LHCN-M2 (cell line): ENCODE data around the gene RYK. TPM values are rescaled to one million over a fixed set of nuclear protein-coding genes. Genes with fewer than 3 reads are reported as not detected.
A peak's percentile ranks its signal among the peaks of the same experiment; 100 is the strongest.
"Not testable (repeated sequence)": the region's sequence is repeated elsewhere in the genome, so short reads cannot be mapped to it uniquely, and the experiment has no call there.

Experiments used
- DNase-seq: peaks from one replicate; pipeline ENCODE4 v3.0.0-alpha.2; 2012; ENCODE audit warnings: low read depth
- total RNA-seq: library from RNA; depleted of rRNA; stranded (reverse); fragments of >200 nt; gene quantifications from 2 replicates; pipeline ENCODE4 v1.2.3, GENCODE V29; 2014

RYK gene
- total RNA-seq, 1 experiment from 2014 or later: 57.3 TPM

DNA sequence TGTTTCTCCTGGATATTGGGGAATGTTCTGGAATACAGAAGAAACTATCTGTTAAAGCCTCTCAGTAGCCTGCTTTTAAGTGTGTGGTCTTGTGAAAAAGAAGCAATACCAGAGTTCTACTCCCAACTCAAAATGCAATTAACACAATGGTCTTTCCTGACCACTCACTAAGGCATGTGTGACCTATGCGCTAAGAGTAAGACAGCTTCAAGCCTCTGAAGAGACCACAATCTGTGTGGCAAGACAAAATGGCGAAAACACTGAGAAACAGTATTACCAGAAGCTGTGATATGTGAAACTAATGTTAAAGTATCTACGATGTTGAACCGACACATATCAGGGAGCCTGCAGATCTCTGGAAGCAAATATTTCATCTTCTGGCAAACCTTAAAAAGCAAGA, 33.8 kb downstream of the RYK start:
- no peak for DNase-seq

DNA sequence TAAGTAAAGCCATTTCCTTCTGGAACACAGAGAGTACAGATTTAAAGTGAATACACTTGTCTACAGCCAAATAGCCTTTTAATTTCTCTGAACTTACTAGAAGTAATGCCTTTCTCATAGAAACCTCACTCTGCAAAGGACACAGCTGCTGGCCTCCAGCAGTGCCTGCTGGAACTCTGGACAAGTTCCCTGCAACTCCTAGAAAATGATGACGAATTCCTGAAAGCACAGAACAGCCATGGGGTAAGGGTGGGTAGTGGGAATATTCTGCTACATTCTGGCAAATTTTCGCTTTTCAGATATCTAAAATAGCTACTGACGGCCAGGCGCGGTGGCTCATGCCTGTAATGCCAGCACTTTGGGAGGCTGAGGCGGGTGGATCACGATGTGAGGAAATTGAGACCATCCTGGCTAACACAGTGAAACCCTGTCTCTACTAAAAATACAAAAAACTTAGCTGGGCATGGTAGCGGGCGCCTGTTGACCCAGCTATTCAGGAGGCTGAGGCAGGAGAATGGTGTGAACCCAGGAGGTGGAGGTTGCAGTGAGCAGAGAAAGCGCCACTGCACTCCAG, 34.4 kb downstream of the RYK start:
- DNase-seq: peak; percentile 12

GRCh38 chr3:134214239-134214638, 36.4 kb downstream of the RYK start:
- no peak for DNase-seq

- peak; percentile 68 for DNase-seq
These were observed 37.5 kb downstream of the RYK start for GRCh38 chr3:134212967-134213665.

- DNase-seq: peak; percentile 43
These were observed 38.9 kb downstream of the RYK start for GRCh38 chr3:134211797-134212196.

GRCh38 chr3:134205451-134205850, 45.2 kb downstream of the RYK start:
- no peak for DNase-seq

DNA sequence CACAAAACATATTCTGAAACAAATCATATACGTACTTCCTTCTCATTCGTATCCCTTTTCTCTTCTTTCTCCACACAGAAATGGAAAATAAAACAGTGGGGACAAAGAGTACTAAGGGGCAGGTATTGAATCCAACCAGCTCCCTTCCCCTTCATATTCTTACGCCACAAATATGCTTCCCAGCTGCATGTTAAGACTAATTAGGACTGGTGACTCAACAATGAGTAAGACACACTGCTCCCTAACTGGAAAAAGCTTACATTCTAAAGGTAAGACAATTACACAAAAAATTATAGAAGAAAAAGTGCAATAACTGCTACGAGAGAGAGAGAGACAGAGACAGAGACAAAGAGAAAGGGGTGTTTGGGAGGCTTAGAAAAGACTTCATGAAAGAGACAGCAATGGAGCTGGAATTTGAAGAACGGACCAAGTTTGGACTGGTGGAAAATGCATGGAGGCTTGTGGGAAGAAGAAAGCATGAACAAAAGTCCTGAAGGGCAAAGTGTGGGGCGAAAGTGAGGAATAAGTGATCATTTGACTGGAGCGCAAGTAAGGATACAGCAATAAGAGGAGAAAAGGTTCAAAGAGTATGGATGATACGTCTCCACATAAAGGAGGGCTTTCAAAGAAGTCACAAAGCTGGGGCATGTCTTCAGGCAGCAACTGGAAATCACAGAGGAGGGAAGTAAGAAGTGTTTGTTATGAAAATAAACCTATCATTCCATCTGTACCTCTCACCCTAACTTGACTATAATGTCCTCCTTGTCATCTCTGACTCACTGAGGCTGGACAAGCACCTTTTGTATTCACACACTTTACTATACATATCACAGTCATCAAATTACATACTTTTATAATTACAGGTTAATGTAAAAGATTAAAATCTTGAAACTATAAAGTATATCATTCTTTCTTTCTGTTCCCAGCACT, 49.2 kb downstream of the RYK start:
- DNase-seq: peak; percentile 75

- not testable (repeated sequence) for DNase-seq
These were observed 50.8 kb downstream of the RYK start for GRCh38 chr3:134199880-134200279.

- no peak for DNase-seq
These were observed 51.4 kb downstream of the RYK start for GRCh38 chr3:134199240-134199639.

- DNase-seq: no peak
These were observed 52.2 kb downstream of the RYK start for GRCh38 chr3:134198414-134198813.

DNA sequence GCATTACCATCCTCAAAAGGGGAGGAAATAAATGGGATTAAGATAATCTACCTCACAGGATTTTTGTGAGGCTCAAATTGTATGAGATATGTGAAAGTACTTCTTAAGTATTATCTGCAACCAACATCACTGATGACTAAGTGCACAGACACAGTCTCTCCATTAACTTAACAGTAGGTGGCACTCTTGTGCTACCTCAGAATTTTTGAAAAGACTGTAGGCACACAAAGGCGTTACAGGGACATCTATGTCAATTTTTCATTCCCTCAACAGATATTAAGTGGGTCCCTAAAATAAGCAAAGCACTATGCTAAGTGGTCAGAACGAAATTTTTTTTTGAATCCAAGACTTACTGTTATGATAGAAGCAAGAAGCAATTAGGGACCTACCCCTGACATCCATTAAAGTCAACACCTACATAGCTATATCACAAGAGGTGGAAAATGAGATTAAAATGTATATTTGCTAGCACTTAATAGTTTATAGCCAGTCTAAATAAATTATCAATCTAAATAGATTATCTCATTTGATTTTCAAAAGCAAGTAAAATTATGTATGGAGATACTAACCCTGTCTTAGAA, 52.9 kb downstream of the RYK start:
- peak; percentile 74 for DNase-seq

GRCh38 chr3:134194247-134194646, 56.4 kb downstream of the RYK start:
- no peak for DNase-seq

DNA sequence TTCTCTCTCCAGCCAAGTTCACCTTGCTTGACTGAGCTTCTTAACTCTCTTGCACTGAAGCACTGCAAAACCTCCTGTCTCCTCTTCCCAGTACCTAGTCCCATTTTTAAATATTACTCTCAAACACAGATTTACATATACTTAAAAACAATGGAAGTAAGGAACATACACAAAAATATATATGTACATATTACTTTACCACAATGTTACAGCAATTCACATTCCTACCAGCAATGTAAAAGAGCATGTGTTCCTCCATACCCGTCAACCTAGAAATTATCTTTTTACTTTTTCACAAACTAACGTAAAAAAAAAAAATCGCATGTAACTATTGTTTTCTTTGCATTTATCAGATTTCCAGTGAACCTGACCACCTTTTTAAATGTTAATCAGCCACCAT, 60.4 kb downstream of the RYK start:
- DNase-seq: no peak

DNA sequence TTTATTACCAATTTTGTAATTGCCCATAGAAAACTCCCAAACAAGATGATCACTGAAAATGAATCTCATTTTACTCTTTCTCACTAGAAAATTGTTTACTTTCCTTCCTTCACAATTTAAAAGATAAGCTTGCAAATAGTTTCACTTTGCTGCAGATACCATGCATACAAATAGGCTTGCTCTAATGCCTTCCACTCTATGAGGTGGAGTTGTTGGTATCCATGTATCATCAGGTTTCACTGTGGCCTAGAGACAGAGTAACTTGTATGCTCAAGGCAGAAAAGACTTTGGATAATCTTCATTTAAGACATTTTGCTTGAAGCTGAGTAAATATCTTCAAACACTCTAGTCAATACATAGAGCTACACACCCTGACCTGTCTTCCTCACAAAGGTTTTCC, 60.8 kb downstream of the RYK start:
- no peak for DNase-seq

- DNase-seq: no peak
These were observed 64.3 kb downstream of the RYK start for GRCh38 chr3:134186391-134186790.

DNA sequence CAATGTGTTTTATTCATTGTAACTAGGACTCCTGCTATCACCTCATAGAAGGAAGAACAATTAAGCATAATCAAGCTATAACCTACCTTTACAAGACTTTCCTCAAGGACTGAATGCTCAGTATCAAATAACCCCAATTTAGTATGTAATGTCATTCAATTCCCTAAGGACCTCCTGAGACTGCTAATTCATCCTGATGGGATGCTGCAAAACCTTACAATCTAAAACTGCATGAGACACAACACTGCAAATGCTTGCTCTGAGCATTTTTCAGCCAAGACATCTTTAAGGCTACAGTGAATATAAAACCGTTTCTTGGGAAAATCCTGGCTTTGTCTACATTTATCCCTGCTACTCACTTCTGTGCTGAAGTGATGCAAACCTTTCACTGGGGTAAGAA, 69.9 kb downstream of the RYK start:
- no peak for DNase-seq

DNA sequence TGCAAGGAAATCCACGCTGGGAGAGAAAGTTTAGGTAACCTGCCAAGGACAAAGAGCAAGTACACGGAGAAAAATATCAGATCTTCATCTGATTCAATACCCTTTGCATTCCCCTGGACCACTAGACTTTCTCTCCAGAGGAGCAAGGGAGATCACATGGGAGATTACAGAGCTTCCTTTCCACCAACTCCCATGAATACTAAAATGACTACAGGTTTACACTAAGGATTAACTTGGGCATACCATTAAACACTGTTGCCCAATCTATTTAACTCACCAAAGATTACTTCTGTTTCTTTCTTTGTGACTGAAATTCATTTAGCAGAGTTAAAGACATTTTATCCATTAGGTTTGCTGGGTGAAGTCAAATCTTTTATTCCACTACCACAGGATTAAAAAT, 71.2 kb downstream of the RYK start:
- DNase-seq: no peak

DNA sequence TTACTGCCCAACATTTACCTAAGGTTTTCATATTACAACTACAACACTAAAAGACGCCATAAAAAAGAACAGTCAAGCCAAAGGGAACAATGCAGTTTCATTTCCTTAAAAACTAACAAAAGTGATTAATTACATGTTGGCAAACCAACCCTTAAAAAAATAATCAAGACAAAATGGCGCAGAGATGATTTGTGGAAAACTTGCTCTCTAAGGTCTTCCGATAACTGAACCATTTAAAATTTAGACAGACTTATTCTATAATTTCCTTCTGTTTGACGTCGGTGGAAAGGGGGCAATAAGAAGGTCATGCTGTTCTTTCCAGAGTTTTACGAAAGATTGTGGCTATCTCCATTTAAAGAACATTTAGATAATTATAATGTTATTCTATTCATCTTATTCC, 87.6 kb downstream of the RYK start:
- no peak for DNase-seq

DNA sequence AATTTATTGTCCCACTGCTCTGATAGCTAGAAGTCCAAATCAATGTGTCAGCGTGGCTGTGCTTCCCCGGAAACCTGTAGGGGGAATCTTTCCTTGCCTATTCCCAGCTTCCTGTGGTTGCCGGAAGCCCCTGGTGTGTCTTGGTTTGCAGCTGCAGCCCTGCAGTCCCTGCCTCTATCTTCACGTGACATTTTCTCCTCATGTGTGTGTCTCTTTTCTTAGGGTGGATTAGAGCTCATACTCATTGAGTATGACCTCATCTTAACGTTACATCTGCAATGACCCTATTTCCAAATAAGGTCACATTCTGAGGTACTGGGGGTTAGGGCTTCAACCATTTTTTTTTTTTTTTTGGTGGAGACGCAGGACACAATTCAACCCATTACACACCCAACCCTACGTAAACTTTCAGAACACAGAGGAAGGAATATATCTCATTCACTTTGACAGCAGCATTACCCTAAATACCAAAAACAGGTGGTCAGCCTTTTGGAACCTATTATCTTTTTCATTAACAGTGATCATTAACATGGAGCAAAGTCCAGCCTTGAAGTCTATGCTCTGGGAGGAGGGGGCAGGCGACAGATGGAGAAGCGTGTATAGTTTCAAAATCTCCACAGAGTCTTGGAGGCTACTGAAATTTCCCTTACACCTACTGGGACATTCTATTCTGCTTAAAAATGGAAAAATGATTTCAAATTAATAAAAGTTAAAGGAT, 88.6 kb downstream of the RYK start:
- no peak for DNase-seq

- no peak for DNase-seq
These were observed 95.2 kb downstream of the RYK start for GRCh38 chr3:134155446-134155845.

DNA sequence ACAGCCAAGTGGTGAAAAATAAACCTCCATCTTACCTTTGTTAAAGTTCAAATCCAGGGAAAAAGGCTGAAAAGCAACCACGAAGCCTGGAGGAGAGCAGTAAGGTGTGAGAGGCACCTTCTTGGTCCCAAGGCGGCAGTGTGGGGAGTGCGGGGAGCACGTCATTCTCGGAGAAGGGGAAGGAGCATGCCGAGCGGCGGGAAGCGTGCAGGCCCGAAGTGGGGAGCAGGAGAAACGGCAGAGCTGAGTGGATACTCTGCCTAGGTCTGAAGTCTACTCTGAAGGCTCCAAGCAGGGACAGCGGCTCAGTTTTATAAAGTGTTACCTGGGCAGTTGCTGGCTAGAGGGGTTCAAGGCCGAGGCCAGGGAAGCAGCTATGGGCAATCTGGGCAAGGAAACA, 96.9 kb downstream of the RYK start:
- DNase-seq: no peak

DNA sequence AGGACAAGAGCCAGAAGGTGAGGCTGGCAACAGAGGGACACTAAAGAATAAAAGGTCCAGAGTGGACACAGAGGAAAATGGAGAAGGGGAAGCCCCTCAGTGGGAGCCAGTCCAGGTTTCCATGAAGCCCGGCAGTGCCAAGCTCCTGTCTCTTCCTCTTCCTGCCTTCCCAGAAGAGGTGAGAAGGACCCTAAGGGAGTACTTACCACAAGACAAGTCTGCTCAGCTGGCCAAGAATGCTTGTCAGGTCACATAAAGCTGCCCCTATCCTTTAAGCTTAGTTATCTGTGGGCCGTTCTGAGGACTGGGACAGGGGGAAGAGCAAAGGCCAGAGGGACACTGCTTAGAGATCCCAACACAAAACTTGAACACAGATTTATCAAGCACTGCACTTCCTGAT, 100.2 kb downstream of the RYK start:
- DNase-seq: no peak
